ENCODE data around the gene MINDY4.

Gene MINDY4

GRCh38 chr7:30923009-30923773 is 152.0 kb downstream of the MINDY4 start:
- DNase-seq (ENCODE audit: low read depth, low spot score): no peak
- in situ Hi-C loops (cut with HindIII; ENCODE audit: low sequenced_read_pairs): no loop called here
- no peak overlapping the region for H3K4me3 ChIP-seq (ENCODE audit: low read depth, low read length)
- TF ChIP-seq CTCF (IDR thresholded peaks at IDR 0.05; ENCODE audit: low read depth, low read length): no peak

GRCh38 chr7:30923774-30924413 is 152.7 kb downstream of the MINDY4 start:
- TF ChIP-seq CTCF (IDR thresholded peaks at IDR 0.05; ENCODE audit: low read depth, low read length): no peak
- DNase-seq (ENCODE audit: low read depth, low spot score): no peak
- H3K4me3 ChIP-seq (ENCODE audit: low read depth, low read length): no peak overlapping the region
- in situ Hi-C loops (cut with HindIII; ENCODE audit: low sequenced_read_pairs): no loop called here

GRCh38 chr7:30924624-30925023 is 153.4 kb downstream of the MINDY4 start:
- in situ Hi-C loops (cut with HindIII; ENCODE audit: low sequenced_read_pairs): no loop called here

GRCh38 chr7:30925117-30925516 is 153.9 kb downstream of the MINDY4 start:
- no peak overlapping the region for H3K4me3 ChIP-seq (ENCODE audit: low read depth, low read length)
- no peak for DNase-seq (ENCODE audit: low read depth, low spot score)
- no peak for TF ChIP-seq CTCF (IDR thresholded peaks at IDR 0.05; ENCODE audit: low read depth, low read length)
- in situ Hi-C loops (cut with HindIII; ENCODE audit: low sequenced_read_pairs): no loop called here

More at GRCh38 chr7:30924624-30925023, 153.4 kb downstream of the MINDY4 start:
- no peak overlapping the region for H3K4me3 ChIP-seq (ENCODE audit: low read depth, low read length)
- TF ChIP-seq CTCF (IDR thresholded peaks at IDR 0.05; ENCODE audit: low read depth, low read length): no peak
- no peak for DNase-seq (ENCODE audit: low read depth, low spot score)

GRCh38 chr7:30925913-30926312 is 154.7 kb downstream of the MINDY4 start:
- TF ChIP-seq CTCF (IDR thresholded peaks at IDR 0.05; ENCODE audit: low read depth, low read length): no peak
- in situ Hi-C loops (cut with HindIII; ENCODE audit: low sequenced_read_pairs): no loop called here
- no peak for DNase-seq (ENCODE audit: low read depth, low spot score)
- H3K4me3 ChIP-seq (ENCODE audit: low read depth, low read length): no peak overlapping the region

GRCh38 chr7:30926313-30926712 is 155.1 kb downstream of the MINDY4 start:
- in situ Hi-C loops (cut with HindIII; ENCODE audit: low sequenced_read_pairs): no loop called here
- DNase-seq (ENCODE audit: low read depth, low spot score): no peak
- H3K4me3 ChIP-seq (ENCODE audit: low read depth, low read length): no peak overlapping the region
- no peak for TF ChIP-seq CTCF (IDR thresholded peaks at IDR 0.05; ENCODE audit: low read depth, low read length)

Measured in astrocyte of the spinal cord (primary cell).